HCEC 1CT (cell line): ENCODE data around the gene PRMT1.
"Not testable (repeated sequence)": the region's sequence is repeated elsewhere in the genome, so short reads cannot be mapped to it uniquely, and the experiment has no call there.

Experiments used
- DNase-seq: peaks from one replicate; pipeline ENCODE4 v3.0.0-alpha.2; 2017

PRMT1 gene

GRCh38 chr19:49689133-49690078 is 12.3 kb downstream of the PRMT1 start, which contains the start of gene ADM5:
TSS of gene ADM5 (plus strand) at chr19:49689594. CDS start at chr19:49689838, 244 bp downstream.
- DNase-seq = no peak

GRCh38 chr19:49690079-49690655 is 13.1 kb downstream of the PRMT1 start:
- DNase-seq = no peak

- DNase-seq = peak; percentile 77
Measured at GRCh38 chr19:49690656-49691242, 13.7 kb downstream of the PRMT1 start, which contains the start of gene CPT1C. TSS of gene CPT1C (plus strand) at chr19:49691116. CDS start at chr19:49692253, 1,137 bp downstream.

- peak; percentile 17 for DNase-seq
Measured at GRCh38 chr19:49691243-49692146, 14.4 kb downstream of the PRMT1 start.

GRCh38 chr19:49692147-49692506 is 15.1 kb downstream of the PRMT1 start:
- no peak for DNase-seq

GRCh38 chr19:49696115-49696514 is 19.0 kb downstream of the PRMT1 start:
- no peak for DNase-seq

- no peak for DNase-seq
Measured at GRCh38 chr19:49696865-49697264, 19.8 kb downstream of the PRMT1 start.

- no peak for DNase-seq
Measured at GRCh38 chr19:49699364-49699763, 22.3 kb downstream of the PRMT1 start.

GRCh38 chr19:49700563-49700962 is 23.5 kb downstream of the PRMT1 start:
- DNase-seq = no peak

- no peak for DNase-seq
Measured at GRCh38 chr19:49701271-49701786, 24.3 kb downstream of the PRMT1 start.

- DNase-seq = no peak
Measured at GRCh38 chr19:49704888-49705642, 28.0 kb downstream of the PRMT1 start.

GRCh38 chr19:49705919-49706318 is 28.8 kb downstream of the PRMT1 start:
- DNase-seq = no peak

- DNase-seq = peak; percentile 73
Measured at GRCh38 chr19:49710372-49710951, 33.4 kb downstream of the PRMT1 start.

- peak; percentile 82 for DNase-seq
Measured at GRCh38 chr19:49712397-49712859, 35.4 kb downstream of the PRMT1 start.

GRCh38 chr19:49713236-49713845 is 36.3 kb downstream of the PRMT1 start:
- no peak for DNase-seq

GRCh38 chr19:49716154-49716553 is 39.1 kb downstream of the PRMT1 start:
- no peak for DNase-seq

- DNase-seq = no peak
Measured at GRCh38 chr19:49718511-49718910, 41.4 kb downstream of the PRMT1 start.

GRCh38 chr19:49718991-49719390 is 41.9 kb downstream of the PRMT1 start:
- no peak for DNase-seq

- DNase-seq = not testable (repeated sequence)
Measured at GRCh38 chr19:49719420-49719819, 42.3 kb downstream of the PRMT1 start.

- no peak for DNase-seq
Measured at GRCh38 chr19:49727217-49728030, 50.4 kb downstream of the PRMT1 start.
